ENCODE results near the gene MCTP1. TPM values are rescaled to one million over a fixed set of nuclear protein-coding genes. Genes with fewer than 3 reads are reported as not detected.

MCTP1 gene
- total and polyA plus RNA-seq, 9 of the 15 experiments (the other 6 are each of a cell fraction or from before 2014, with no cell fraction given), result 0.04 to 0.93 (median 0.06) TPM; not detected in 4

DNA sequence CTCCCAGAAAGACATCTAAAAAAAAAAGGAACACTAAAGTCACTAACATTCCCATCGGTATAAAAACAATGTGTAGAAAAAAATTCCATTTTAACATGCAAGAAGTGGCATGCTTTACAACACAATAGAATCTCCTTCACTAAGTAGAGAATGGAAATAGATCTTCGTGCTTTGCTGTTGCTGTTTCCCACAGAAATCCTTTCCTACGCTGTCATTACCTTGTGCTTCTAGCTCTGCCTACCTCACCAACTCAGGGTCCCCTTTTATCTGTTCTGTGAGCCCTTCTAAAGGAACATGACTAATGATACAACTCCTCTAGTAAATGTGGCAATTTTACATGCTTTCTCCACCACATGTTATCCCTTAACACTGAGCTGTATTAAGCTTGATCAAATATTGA is 202.9 kb downstream of the MCTP1 start:
- no peaks in the 10 kb centered on the region for H3K4me1 ChIP-seq (replicated peaks in 1 of 2; ENCODE audit: control insufficient read depth in 2 of 2, insufficient read depth in 2 of 2, low read length in 2 of 2)
- TF ChIP-seq, protein P1, sequence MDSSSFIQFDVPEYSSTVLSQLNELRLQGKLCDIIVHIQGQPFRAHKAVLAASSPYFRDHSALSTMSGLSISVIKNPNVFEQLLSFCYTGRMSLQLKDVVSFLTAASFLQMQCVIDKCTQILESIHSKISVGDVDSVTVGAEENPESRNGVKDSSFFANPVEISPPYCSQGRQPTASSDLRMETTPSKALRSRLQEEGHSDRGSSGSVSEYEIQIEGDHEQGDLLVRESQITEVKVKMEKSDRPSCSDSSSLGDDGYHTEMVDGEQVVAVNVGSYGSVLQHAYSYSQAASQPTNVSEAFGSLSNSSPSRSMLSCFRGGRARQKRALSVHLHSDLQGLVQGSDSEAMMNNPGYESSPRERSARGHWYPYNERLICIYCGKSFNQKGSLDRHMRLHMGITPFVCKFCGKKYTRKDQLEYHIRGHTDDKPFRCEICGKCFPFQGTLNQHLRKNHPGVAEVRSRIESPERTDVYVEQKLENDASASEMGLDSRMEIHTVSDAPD (CRISPR knock-in tag; IDR thresholded peaks at IDR 0.05), result no peak
- TF ChIP-seq FIP1L1 (IDR thresholded peaks at IDR 0.05; ENCODE audit: low read depth, low read length, poor library complexity, severe bottlenecking) (no peak), MTA1 (IDR thresholded peaks at IDR 0.05; ENCODE audit: borderline replicate concordance) (no peak), SP2 (IDR thresholded peaks at IDR 0.05; ENCODE audit: extremely low read depth, low read depth, low read length, poor library complexity, severe bottlenecking) (no peak)
- TF ChIP-seq, protein P2, sequence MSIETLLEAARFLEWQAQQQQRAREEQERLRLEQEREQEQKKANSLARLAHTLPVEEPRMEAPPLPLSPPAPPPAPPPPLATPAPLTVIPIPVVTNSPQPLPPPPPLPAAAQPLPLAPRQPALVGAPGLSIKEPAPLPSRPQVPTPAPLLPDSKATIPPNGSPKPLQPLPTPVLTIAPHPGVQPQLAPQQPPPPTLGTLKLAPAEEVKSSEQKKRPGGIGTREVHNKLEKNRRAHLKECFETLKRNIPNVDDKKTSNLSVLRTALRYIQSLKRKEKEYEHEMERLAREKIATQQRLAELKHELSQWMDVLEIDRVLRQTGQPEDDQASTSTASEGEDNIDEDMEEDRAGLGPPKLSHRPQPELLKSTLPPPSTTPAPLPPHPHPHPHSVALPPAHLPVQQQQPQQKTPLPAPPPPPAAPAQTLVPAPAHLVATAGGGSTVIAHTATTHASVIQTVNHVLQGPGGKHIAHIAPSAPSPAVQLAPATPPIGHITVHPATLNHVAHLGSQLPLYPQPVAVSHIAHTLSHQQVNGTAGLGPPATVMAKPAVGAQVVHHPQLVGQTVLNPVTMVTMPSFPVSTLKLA (conservative IDR thresholded peaks at IDR 0.05), result no peak
- no peaks in the 10 kb centered on the region for H3K27me3 ChIP-seq (ENCODE audit: control insufficient read depth in 2 of 2, insufficient read depth in 2 of 2, low read length in 2 of 2)
- no peak for ATAC-seq
- intact Hi-C loops (cut with micrococcal nuclease) (no loop called here), in situ Hi-C loops (cut with MboI) (no loop called here)
- no peak for FAIRE-seq
- no peaks in the 10 kb centered on the region for H3K9me1 ChIP-seq (ENCODE audit: control insufficient read depth, insufficient read depth, low read length)
- no TSS peak for BruUV-seq (replicated peaks)
- ChIA-PET CTCF (ENCODE audit: low intra/inter-chr PET ratio) (no interaction called here), POLR2A (interaction anchor here (0.6 kb wide), 1 partner anchor 1155 kb away, joined by 3 read pairs; no protein-coding TSS in a partner anchor)
- no peak overlapping the region for H2AFZ ChIP-seq (ENCODE audit: low read depth, low read length)
- no peak overlapping the region for H3K27ac ChIP-seq (ENCODE audit: extremely low read depth, low read depth, low read length)
- H3K36me3 ChIP-seq (ENCODE audit: control insufficient read depth, insufficient read depth, low read length), result no peaks in the 10 kb centered on the region
- no peaks in the 10 kb centered on the region for H3K9me3 ChIP-seq (replicated peaks; ENCODE audit: control insufficient read depth, insufficient read depth, low read depth, low read length)
- no peak for DNase-seq (ENCODE audit: extremely low read depth in 1 of 4, low spot score in 3 of 4)
- H3K4me3 ChIP-seq, result no peak overlapping the region
- no peaks in the 10 kb centered on the region for H4K20me1 ChIP-seq (replicated peaks; ENCODE audit: control insufficient read depth, insufficient read depth, low read length)
- H3K79me2 ChIP-seq (ENCODE audit: control insufficient read depth, insufficient read depth, low read length), result no peaks in the 10 kb centered on the region
- no peak overlapping the region for H3K4me2 ChIP-seq (ENCODE audit: insufficient read depth, low read length)
- no peak overlapping the region for H3K9ac ChIP-seq (ENCODE audit: insufficient read depth in 1 of 2, low read depth in 2 of 2, low read length in 2 of 2)
- whole genome bisulfite sequencing (ENCODE audit: insufficient coverage, low coverage, missing lambda C conversion rate), result 0% methylated on average over 3 of the region's 3 CpGs
